DND-41 (cell line): Measurements from ENCODE around the gene IGFBP6.
"Not testable (repeated sequence)": the region's sequence is repeated elsewhere in the genome, so short reads cannot be mapped to it uniquely, and the experiment has no call there.

ENCODE experiments used
- ATAC-seq: fragments of 200-7000 bp; cut with Tn5 transposase; 3 replicates; pipeline ENCODE4 v1.9.1; 2021; ENCODE audit warnings: low read depth; ENCODE audit not compliant: insufficient read depth
- DNase-seq: peaks from one replicate; pipeline ENCODE4 v3.0.0-alpha.2; 2020
- H2AFZ ChIP-seq: 2 replicates; pipeline ENCODE4 v1.6.0; 2012; ENCODE audit warnings: low read depth, low read length
- H3K27ac ChIP-seq: 2 replicates; pipeline ENCODE4 v1.5.1; 2012; ENCODE audit warnings: low read length, inconsistent platforms
- H3K27me3 ChIP-seq: fragments of 200-600 bp; sonication (generic); 2 replicates; pipeline ENCODE4 v1.6.0; 2012; ENCODE audit warnings: low read length, mild to moderate bottlenecking, inconsistent platforms; ENCODE audit not compliant: insufficient read depth, poor library complexity
- H3K36me3 ChIP-seq: 2 replicates; pipeline ENCODE4 v1.5.1; 2012; ENCODE audit warnings: low read length, inconsistent platforms; ENCODE audit not compliant: insufficient read depth
- H3K4me1 ChIP-seq: 2 replicates; pipeline ENCODE4 v1.5.1; 2012; ENCODE audit warnings: mild to moderate bottlenecking, low read length; ENCODE audit not compliant: insufficient read depth
- H3K4me2 ChIP-seq: 2 replicates; pipeline ENCODE4 v1.6.0; 2012; ENCODE audit warnings: mild to moderate bottlenecking, moderate library complexity, low read length, inconsistent platforms; ENCODE audit not compliant: insufficient read depth
- H3K4me3 ChIP-seq, 2 experiments: fragments of 200-600 bp in 1 of 2; shearing (Covaris generic) in 1 of 2; 2 replicates each; pipeline ENCODE4 v1.5.1; 2012 to 2016; ENCODE audit warnings: inconsistent platforms in 2 of 2, low read length in 2 of 2, mild to moderate bottlenecking in 2 of 2, low read depth in 1 of 2, moderate library complexity in 1 of 2
- H3K79me2 ChIP-seq: 2 replicates; pipeline ENCODE4 v1.6.0; 2012; ENCODE audit warnings: low read length, inconsistent platforms; ENCODE audit not compliant: insufficient read depth
- H3K9ac ChIP-seq: 2 replicates; pipeline ENCODE4 v1.6.0; 2012; ENCODE audit warnings: low read depth, mild to moderate bottlenecking, inconsistent platforms, low read length, moderate library complexity
- H3K9me3 ChIP-seq: 2 replicates; pipeline ENCODE4 v1.5.1; 2012; ENCODE audit warnings: low read length, moderate library complexity, mild to moderate bottlenecking, inconsistent platforms; ENCODE audit not compliant: insufficient read depth, severe bottlenecking
- H4K20me1 ChIP-seq: 2 replicates; pipeline ENCODE4 v1.6.0; 2012; ENCODE audit warnings: low read length; ENCODE audit not compliant: insufficient read depth
- CTCF ChIP-seq: IDR thresholded peaks from 2 replicates; pipeline ENCODE4 v1.5.1; 2012; ENCODE audit warnings: borderline replicate concordance, low read length, moderate library complexity, mild to moderate bottlenecking; ENCODE audit not compliant: poor library complexity, severe bottlenecking; ENCODE audit errors: extremely low read depth
- EZH2 ChIP-seq: IDR thresholded peaks from 3 replicates; pipeline ENCODE4 v1.6.1; 2012; ENCODE audit warnings: borderline replicate concordance, low read depth, mild to moderate bottlenecking, moderate library complexity, low read length, inconsistent platforms; ENCODE audit not compliant: severe bottlenecking

The IGFBP6 gene

GRCh38 chr12:53103860-53104305 lies 6.4 kb downstream of the IGFBP6 start:
- Histone ChIP-seq H3K27ac (no peak overlapping the region), H4K20me1 (peaks cover 5% of the 10 kb centered on the region; the same call in 1 of the 2 replicates), H3K4me1 (peaks cover 4% of the 10 kb centered on the region), H3K4me2 (no peak overlapping the region), H3K36me3 (no peaks in the 10 kb centered on the region), H2AFZ (no peak overlapping the region), H3K79me2 (no peaks in the 10 kb centered on the region), H3K27me3 (peaks cover 5% of the 10 kb centered on the region), H3K4me3 (no peak overlapping the region), H3K9me3 (no peaks in the 10 kb centered on the region), H3K9ac (no peak overlapping the region)
- ATAC-seq (no peak), DNase-seq (peak; percentile 17)
- TF ChIP-seq EZH2: no peak
- TF ChIP-seq CTCF: no peak

- ATAC-seq: no peak
- no peak for DNase-seq
- TF ChIP-seq CTCF: no peak
- no peak for TF ChIP-seq EZH2
- Histone ChIP-seq H3K9ac (no peak overlapping the region), H3K27me3 (no peaks in the 10 kb centered on the region), H3K27ac (no peak overlapping the region), H3K9me3 (no peaks in the 10 kb centered on the region), H2AFZ (no peak overlapping the region), H3K4me2 (no peak overlapping the region), H3K4me3 (no peak overlapping the region), H3K79me2 (no peaks in the 10 kb centered on the region), H3K4me1 (no peaks in the 10 kb centered on the region), H4K20me1 (no peaks in the 10 kb centered on the region), H3K36me3 (no peaks in the 10 kb centered on the region)
Measured at GRCh38 chr12:53105256-53105655, 7.8 kb downstream of the IGFBP6 start.

GRCh38 chr12:53105712-53106439 lies 8.4 kb downstream of the IGFBP6 start:
- H3K4me3 ChIP-seq: no peak overlapping the region
- no peak overlapping the region for H3K27ac ChIP-seq
- no peaks in the 10 kb centered on the region for H3K4me1 ChIP-seq
- no peak for TF ChIP-seq CTCF
- TF ChIP-seq EZH2: no peak
- no peaks in the 10 kb centered on the region for H3K36me3 ChIP-seq
- no peak overlapping the region for H3K4me2 ChIP-seq
- no peaks in the 10 kb centered on the region for H3K79me2 ChIP-seq
- no peak overlapping the region for H2AFZ ChIP-seq
- H3K9ac ChIP-seq: no peak overlapping the region
- no peaks in the 10 kb centered on the region for H4K20me1 ChIP-seq
- no peaks in the 10 kb centered on the region for H3K9me3 ChIP-seq
- ATAC-seq (no peak), DNase-seq (no peak)
- no peaks in the 10 kb centered on the region for H3K27me3 ChIP-seq

- Histone ChIP-seq H3K36me3 (no peaks in the 10 kb centered on the region), H3K9me3 (no peaks in the 10 kb centered on the region), H3K9ac (no peak overlapping the region), H3K27ac (no peak overlapping the region), H3K79me2 (no peaks in the 10 kb centered on the region), H2AFZ (no peak overlapping the region), H3K27me3 (no peaks in the 10 kb centered on the region), H4K20me1 (no peaks in the 10 kb centered on the region), H3K4me2 (no peak overlapping the region), H3K4me3 (no peak overlapping the region), H3K4me1 (no peaks in the 10 kb centered on the region)
- DNase-seq (no peak), ATAC-seq (no peak)
- TF ChIP-seq CTCF (no peak), EZH2 (no peak)
Measured at GRCh38 chr12:53107122-53107521, 9.7 kb downstream of the IGFBP6 start.

GRCh38 chr12:53112431-53112830 lies 15.0 kb downstream of the IGFBP6 start:
- DNase-seq, H3K4me3 ChIP-seq, H3K36me3 ChIP-seq, ATAC-seq, H4K20me1 ChIP-seq, H3K79me2 ChIP-seq, H3K4me1 ChIP-seq, H3K27me3 ChIP-seq, H3K4me2 ChIP-seq, H3K27ac ChIP-seq, H3K9ac ChIP-seq, H3K9me3 ChIP-seq, H2AFZ ChIP-seq: not testable (repeated sequence)
